ENCODE results near the gene EDNRA. TPM values are rescaled to one million over a fixed set of nuclear protein-coding genes. Genes with fewer than 3 reads are reported as not detected.

EDNRA gene
- total RNA-seq, 1 experiment from 2014 or later, result 2.5 TPM

DNA sequence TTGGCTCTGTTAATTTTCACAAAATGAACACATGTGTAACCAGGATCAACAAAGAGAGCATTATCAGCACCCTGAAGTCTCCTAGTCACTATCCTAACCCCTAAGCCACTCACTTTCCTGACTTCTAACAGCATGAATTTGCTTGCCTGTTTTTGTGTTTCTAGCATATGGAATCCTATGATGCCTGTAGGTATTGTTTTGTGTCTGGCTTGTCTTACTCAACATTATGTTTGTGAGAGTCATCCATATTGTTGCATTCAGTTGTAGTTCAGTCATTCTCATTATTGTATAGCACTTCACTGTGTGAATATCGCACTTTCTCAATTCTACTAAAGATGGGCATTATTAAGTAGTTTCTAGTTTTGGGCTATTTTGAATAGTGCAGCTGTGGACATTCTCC is 15.6 kb downstream of the EDNRA start:
- ChIA-PET POLR2A (no interaction called here), CTCF (no interaction called here)
- TF ChIP-seq NR3C1 (CRISPR knock-in tag; conservative IDR thresholded peaks at IDR 0.05; ENCODE audit: low read depth) (no peak), SMAD4 (CRISPR knock-in tag; IDR thresholded peaks at IDR 0.05) (no peak)
- TF ChIP-seq, protein P1, sequence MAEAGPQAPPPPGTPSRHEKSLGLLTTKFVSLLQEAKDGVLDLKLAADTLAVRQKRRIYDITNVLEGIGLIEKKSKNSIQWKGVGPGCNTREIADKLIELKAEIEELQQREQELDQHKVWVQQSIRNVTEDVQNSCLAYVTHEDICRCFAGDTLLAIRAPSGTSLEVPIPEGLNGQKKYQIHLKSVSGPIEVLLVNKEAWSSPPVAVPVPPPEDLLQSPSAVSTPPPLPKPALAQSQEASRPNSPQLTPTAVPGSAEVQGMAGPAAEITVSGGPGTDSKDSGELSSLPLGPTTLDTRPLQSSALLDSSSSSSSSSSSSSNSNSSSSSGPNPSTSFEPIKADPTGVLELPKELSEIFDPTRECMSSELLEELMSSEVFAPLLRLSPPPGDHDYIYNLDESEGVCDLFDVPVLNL (CRISPR knock-in tag; IDR thresholded peaks at IDR 0.05; ENCODE audit: borderline replicate concordance, low read depth), result no peak
- TF ChIP-seq, protein P2, sequence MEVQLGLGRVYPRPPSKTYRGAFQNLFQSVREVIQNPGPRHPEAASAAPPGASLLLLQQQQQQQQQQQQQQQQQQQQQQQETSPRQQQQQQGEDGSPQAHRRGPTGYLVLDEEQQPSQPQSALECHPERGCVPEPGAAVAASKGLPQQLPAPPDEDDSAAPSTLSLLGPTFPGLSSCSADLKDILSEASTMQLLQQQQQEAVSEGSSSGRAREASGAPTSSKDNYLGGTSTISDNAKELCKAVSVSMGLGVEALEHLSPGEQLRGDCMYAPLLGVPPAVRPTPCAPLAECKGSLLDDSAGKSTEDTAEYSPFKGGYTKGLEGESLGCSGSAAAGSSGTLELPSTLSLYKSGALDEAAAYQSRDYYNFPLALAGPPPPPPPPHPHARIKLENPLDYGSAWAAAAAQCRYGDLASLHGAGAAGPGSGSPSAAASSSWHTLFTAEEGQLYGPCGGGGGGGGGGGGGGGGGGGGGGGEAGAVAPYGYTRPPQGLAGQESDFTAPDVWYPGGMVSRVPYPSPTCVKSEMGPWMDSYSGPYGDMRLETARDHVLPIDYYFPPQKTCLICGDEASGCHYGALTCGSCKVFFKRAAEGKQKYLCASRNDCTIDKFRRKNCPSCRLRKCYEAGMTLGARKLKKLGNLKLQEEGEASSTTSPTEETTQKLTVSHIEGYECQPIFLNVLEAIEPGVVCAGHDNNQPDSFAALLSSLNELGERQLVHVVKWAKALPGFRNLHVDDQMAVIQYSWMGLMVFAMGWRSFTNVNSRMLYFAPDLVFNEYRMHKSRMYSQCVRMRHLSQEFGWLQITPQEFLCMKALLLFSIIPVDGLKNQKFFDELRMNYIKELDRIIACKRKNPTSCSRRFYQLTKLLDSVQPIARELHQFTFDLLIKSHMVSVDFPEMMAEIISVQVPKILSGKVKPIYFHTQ (CRISPR knock-in tag; IDR thresholded peaks at IDR 0.05), result no peak
- no peak for ATAC-seq
- DNase-seq (ENCODE audit: low spot score), result no peak
- Mint-ChIP-seq H3K9me3 (0 out of 2 replicates have a peak, but pooled peaks cover 5% of the 10 kb centered on the region), H3K27ac (no peak overlapping the region), H3K27me3 (ENCODE audit: low read depth) (no peaks in the 10 kb centered on the region; the same call in 1 of the 2 replicates), H3K4me1 (no peaks in the 10 kb centered on the region), H3K36me3 (no peaks in the 10 kb centered on the region), H3K4me3 (no peak overlapping the region)

DNA sequence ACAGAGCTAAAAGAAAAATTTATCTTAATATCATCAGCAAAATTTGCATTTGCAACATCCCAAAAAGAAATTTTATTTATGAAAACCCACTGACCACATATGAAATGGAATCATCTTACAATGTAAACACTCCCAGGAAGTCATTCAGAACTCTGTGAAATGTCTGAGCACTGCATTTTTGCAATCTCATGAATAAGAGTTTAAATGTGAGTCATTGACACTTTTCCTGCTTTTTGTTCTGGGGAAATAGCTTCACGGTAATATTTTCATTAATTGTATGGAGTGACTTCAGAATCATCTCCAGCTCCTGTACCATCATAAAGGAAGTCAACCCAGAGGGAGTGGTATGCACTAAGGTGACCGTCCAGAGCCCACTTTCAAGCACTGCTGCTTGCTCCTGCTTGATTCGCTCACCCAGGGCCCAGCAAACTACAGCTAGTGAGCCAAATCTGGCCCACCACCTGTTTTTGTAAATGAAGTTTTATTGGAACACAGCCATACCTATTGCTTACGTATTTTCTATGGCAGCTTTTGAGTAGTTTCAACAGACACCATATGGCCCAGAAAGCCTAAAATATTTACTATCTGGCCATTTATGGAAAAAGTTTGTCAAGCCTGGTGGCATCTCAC is 17.2 kb downstream of the EDNRA start:
- DNase-seq (ENCODE audit: low spot score), result no peak
- Mint-ChIP-seq H3K36me3 (no peaks in the 10 kb centered on the region), H3K27ac (no peak overlapping the region), H3K4me3 (no peak overlapping the region), H3K27me3 (ENCODE audit: low read depth) (no peaks in the 10 kb centered on the region; the same call in 1 of the 2 replicates), H3K4me1 (no peaks in the 10 kb centered on the region), H3K9me3 (0 out of 2 replicates have a peak, but pooled peaks cover 5% of the 10 kb centered on the region)
- no peak for ATAC-seq
- ChIA-PET POLR2A (no interaction called here), CTCF (interaction anchor here (1.0 kb wide), 1 partner anchor 21 kb away, joined by 3 read pairs; no protein-coding TSS in a partner anchor)
- TF ChIP-seq, protein P3, sequence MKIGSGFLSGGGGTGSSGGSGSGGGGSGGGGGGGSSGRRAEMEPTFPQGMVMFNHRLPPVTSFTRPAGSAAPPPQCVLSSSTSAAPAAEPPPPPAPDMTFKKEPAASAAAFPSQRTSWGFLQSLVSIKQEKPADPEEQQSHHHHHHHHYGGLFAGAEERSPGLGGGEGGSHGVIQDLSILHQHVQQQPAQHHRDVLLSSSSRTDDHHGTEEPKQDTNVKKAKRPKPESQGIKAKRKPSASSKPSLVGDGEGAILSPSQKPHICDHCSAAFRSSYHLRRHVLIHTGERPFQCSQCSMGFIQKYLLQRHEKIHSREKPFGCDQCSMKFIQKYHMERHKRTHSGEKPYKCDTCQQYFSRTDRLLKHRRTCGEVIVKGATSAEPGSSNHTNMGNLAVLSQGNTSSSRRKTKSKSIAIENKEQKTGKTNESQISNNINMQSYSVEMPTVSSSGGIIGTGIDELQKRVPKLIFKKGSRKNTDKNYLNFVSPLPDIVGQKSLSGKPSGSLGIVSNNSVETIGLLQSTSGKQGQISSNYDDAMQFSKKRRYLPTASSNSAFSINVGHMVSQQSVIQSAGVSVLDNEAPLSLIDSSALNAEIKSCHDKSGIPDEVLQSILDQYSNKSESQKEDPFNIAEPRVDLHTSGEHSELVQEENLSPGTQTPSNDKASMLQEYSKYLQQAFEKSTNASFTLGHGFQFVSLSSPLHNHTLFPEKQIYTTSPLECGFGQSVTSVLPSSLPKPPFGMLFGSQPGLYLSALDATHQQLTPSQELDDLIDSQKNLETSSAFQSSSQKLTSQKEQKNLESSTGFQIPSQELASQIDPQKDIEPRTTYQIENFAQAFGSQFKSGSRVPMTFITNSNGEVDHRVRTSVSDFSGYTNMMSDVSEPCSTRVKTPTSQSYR (CRISPR knock-in tag; IDR thresholded peaks at IDR 0.05), result no peak
- TF ChIP-seq, protein P4, sequence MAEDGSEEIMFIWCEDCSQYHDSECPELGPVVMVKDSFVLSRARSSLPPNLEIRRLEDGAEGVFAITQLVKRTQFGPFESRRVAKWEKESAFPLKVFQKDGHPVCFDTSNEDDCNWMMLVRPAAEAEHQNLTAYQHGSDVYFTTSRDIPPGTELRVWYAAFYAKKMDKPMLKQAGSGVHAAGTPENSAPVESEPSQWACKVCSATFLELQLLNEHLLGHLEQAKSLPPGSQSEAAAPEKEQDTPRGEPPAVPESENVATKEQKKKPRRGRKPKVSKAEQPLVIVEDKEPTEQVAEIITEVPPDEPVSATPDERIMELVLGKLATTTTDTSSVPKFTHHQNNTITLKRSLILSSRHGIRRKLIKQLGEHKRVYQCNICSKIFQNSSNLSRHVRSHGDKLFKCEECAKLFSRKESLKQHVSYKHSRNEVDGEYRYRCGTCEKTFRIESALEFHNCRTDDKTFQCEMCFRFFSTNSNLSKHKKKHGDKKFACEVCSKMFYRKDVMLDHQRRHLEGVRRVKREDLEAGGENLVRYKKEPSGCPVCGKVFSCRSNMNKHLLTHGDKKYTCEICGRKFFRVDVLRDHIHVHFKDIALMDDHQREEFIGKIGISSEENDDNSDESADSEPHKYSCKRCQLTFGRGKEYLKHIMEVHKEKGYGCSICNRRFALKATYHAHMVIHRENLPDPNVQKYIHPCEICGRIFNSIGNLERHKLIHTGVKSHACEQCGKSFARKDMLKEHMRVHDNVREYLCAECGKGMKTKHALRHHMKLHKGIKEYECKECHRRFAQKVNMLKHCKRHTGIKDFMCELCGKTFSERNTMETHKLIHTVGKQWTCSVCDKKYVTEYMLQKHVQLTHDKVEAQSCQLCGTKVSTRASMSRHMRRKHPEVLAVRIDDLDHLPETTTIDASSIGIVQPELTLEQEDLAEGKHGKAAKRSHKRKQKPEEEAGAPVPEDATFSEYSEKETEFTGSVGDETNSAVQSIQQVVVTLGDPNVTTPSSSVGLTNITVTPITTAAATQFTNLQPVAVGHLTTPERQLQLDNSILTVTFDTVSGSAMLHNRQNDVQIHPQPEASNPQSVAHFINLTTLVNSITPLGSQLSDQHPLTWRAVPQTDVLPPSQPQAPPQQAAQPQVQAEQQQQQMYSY (CRISPR knock-in tag; IDR thresholded peaks at IDR 0.05), result no peak
- TF ChIP-seq FOXP1 (CRISPR knock-in tag; IDR thresholded peaks at IDR 0.05; ENCODE audit: borderline replicate concordance) (no peak), TP53 (CRISPR knock-in tag; IDR thresholded peaks at IDR 0.05) (no peak), NR2C2 (CRISPR knock-in tag; IDR thresholded peaks at IDR 0.05) (no peak), ZNF423 (CRISPR knock-in tag; IDR thresholded peaks at IDR 0.05) (no peak)
- TF ChIP-seq, protein P5, sequence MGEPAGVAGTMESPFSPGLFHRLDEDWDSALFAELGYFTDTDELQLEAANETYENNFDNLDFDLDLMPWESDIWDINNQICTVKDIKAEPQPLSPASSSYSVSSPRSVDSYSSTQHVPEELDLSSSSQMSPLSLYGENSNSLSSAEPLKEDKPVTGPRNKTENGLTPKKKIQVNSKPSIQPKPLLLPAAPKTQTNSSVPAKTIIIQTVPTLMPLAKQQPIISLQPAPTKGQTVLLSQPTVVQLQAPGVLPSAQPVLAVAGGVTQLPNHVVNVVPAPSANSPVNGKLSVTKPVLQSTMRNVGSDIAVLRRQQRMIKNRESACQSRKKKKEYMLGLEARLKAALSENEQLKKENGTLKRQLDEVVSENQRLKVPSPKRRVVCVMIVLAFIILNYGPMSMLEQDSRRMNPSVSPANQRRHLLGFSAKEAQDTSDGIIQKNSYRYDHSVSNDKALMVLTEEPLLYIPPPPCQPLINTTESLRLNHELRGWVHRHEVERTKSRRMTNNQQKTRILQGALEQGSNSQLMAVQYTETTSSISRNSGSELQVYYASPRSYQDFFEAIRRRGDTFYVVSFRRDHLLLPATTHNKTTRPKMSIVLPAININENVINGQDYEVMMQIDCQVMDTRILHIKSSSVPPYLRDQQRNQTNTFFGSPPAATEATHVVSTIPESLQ (CRISPR knock-in tag; IDR thresholded peaks at IDR 0.05), result no peak
- TF ChIP-seq, protein P6, sequence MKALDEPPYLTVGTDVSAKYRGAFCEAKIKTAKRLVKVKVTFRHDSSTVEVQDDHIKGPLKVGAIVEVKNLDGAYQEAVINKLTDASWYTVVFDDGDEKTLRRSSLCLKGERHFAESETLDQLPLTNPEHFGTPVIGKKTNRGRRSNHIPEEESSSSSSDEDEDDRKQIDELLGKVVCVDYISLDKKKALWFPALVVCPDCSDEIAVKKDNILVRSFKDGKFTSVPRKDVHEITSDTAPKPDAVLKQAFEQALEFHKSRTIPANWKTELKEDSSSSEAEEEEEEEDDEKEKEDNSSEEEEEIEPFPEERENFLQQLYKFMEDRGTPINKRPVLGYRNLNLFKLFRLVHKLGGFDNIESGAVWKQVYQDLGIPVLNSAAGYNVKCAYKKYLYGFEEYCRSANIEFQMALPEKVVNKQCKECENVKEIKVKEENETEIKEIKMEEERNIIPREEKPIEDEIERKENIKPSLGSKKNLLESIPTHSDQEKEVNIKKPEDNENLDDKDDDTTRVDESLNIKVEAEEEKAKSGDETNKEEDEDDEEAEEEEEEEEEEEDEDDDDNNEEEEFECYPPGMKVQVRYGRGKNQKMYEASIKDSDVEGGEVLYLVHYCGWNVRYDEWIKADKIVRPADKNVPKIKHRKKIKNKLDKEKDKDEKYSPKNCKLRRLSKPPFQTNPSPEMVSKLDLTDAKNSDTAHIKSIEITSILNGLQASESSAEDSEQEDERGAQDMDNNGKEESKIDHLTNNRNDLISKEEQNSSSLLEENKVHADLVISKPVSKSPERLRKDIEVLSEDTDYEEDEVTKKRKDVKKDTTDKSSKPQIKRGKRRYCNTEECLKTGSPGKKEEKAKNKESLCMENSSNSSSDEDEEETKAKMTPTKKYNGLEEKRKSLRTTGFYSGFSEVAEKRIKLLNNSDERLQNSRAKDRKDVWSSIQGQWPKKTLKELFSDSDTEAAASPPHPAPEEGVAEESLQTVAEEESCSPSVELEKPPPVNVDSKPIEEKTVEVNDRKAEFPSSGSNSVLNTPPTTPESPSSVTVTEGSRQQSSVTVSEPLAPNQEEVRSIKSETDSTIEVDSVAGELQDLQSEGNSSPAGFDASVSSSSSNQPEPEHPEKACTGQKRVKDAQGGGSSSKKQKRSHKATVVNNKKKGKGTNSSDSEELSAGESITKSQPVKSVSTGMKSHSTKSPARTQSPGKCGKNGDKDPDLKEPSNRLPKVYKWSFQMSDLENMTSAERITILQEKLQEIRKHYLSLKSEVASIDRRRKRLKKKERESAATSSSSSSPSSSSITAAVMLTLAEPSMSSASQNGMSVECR (CRISPR knock-in tag; IDR thresholded peaks at IDR 0.05; ENCODE audit: borderline replicate concordance), result no peak

Measured in WTC11 (cell line).